CD14-positive monocyte (primary cell): ENCODE results near the gene KNSTRN. TPM values are rescaled to one million over a fixed set of nuclear protein-coding genes. Genes with fewer than 3 reads are reported as not detected.

Experiments
- DNase-seq, 3 donors: peaks; one replicate each; pipeline ENCODE4 v3.0.0-alpha.2; 2011 to 2022
- H2AFZ ChIP-seq: 2 replicates; pipeline ENCODE4 v1.6.0; 2012; ENCODE audit warnings: mild to moderate bottlenecking, low read depth, low read length, inconsistent platforms; ENCODE audit not compliant: insufficient read depth, poor library complexity, severe bottlenecking
- H3K27ac ChIP-seq, 2 donors: 1 replicate in 1 of 2; 2 replicates in 1 of 2; pipeline ENCODE4 v1.5.1; 2012 to 2013; ENCODE audit warnings: low read length in 2 of 2, control low read depth in 1 of 2, inconsistent platforms in 1 of 2, low read depth in 1 of 2, mild to moderate bottlenecking in 1 of 2
- H3K27me3 ChIP-seq, 2 donors: one replicate each; pipeline versions ENCODE4 v1.6.0 to v1.6.1; 2011 to 2013; ENCODE audit warnings: low read length in 2 of 2; ENCODE audit not compliant: control insufficient read depth in 2 of 2, insufficient read depth in 2 of 2
- H3K36me3 ChIP-seq, 2 donors: replicated peaks in 1 of 2; 1 replicate in 1 of 2; 2 replicates in 1 of 2; pipeline versions ENCODE4 v1.5.1 to v1.6.1; 2012 to 2013; ENCODE audit warnings: low read length in 2 of 2, control low read depth in 1 of 2, inconsistent platforms in 1 of 2, mild to moderate bottlenecking in 1 of 2; ENCODE audit not compliant: insufficient read depth in 2 of 2, control insufficient read depth in 1 of 2
- H3K4me1 ChIP-seq, 2 donors: 1 replicate in 1 of 2; 2 replicates in 1 of 2; pipeline versions ENCODE4 v1.5.1 to v1.6.1; 2012 to 2013; ENCODE audit warnings: low read length in 2 of 2, control low read depth in 1 of 2, inconsistent platforms in 1 of 2, mild to moderate bottlenecking in 1 of 2, moderate library complexity in 1 of 2; ENCODE audit not compliant: insufficient read depth in 2 of 2, control insufficient read depth in 1 of 2
- H3K4me2 ChIP-seq: replicated peaks from 2 replicates; pipeline ENCODE3; 2012; ENCODE audit warnings: low read length, moderate library complexity, mild to moderate bottlenecking; ENCODE audit not compliant: poor library complexity, severe bottlenecking; ENCODE audit errors: extremely low read depth
- H3K4me3 ChIP-seq, 3 experiments: fragments of 200-600 bp in 1 of 3; sonication (generic) in 1 of 3; replicated peaks in 1 of 3; 1 replicate in 2 of 3; 2 replicates in 1 of 3; pipeline ENCODE4 v1.5.1; 2011 to 2013; ENCODE audit warnings: low read length in 3 of 3, mild to moderate bottlenecking in 3 of 3, control low read depth in 2 of 3, low read depth in 2 of 3, inconsistent platforms in 1 of 3, moderate library complexity in 1 of 3
- H3K79me2 ChIP-seq: 2 replicates; pipeline ENCODE4 v1.6.0; 2012; ENCODE audit warnings: mild to moderate bottlenecking, control low read depth, inconsistent platforms, low read length, moderate library complexity; ENCODE audit not compliant: insufficient read depth
- H3K9ac ChIP-seq: 2 replicates; pipeline ENCODE4 v1.6.0; 2017; ENCODE audit warnings: low read length, mild to moderate bottlenecking; ENCODE audit not compliant: insufficient read depth, poor library complexity, severe bottlenecking
- H3K9me3 ChIP-seq, 2 donors: replicated peaks in 1 of 2; 1 replicate in 1 of 2; 2 replicates in 1 of 2; pipeline versions ENCODE4 v1.5.1 to v1.6.1; 2012 to 2013; ENCODE audit warnings: low read length in 2 of 2, control low read depth in 1 of 2; ENCODE audit not compliant: control insufficient read depth in 1 of 2, insufficient read depth in 1 of 2
- H4K20me1 ChIP-seq: 2 replicates; pipeline ENCODE4 v1.6.0; 2012; ENCODE audit warnings: mild to moderate bottlenecking, low read length, control low read depth, moderate library complexity; ENCODE audit not compliant: insufficient read depth
- H3K27ac Mint-ChIP-seq, 7 donors: one replicate each; pipeline ENCODE4 v1.8.0; 2020; ENCODE audit warnings: mild to moderate bottlenecking in 7 of 7, mixed read lengths in 7 of 7, moderate library complexity in 6 of 7, inconsistent platforms in 2 of 7
- H3K27me3 Mint-ChIP-seq, 3 donors: one replicate each; pipeline ENCODE4 v1.8.0; 2021 to 2022; ENCODE audit warnings: low read depth in 3 of 3, mild to moderate bottlenecking in 3 of 3, mixed read lengths in 3 of 3, moderate library complexity in 3 of 3, inconsistent platforms in 1 of 3
- H3K36me3 Mint-ChIP-seq, 2 donors: one replicate each; pipeline ENCODE4 v1.8.0; 2020; ENCODE audit warnings: mixed read lengths in 2 of 2, inconsistent platforms in 1 of 2, mild to moderate bottlenecking in 1 of 2
- H3K4me1 Mint-ChIP-seq: one replicate; pipeline ENCODE4 v1.8.0; 2020; ENCODE audit warnings: mild to moderate bottlenecking, mixed read lengths
- H3K4me3 Mint-ChIP-seq, 2 donors: one replicate each; pipeline ENCODE4 v1.8.0; 2020; ENCODE audit warnings: mild to moderate bottlenecking in 2 of 2, mixed read lengths in 2 of 2, moderate library complexity in 1 of 2
- H3K9me3 Mint-ChIP-seq, 7 donors: one replicate each; pipeline ENCODE4 v1.8.0; 2020 to 2022; ENCODE audit warnings: mixed read lengths in 7 of 7, mild to moderate bottlenecking in 6 of 7, moderate library complexity in 6 of 7, inconsistent platforms in 2 of 7
- CTCF ChIP-seq: fragments of 200-600 bp; IDR thresholded peaks from one replicate; pipeline ENCODE4 v1.8.0; 2022; ENCODE audit warnings: antibody characterized with exemption, mild to moderate bottlenecking
- WGBS: methylation state at CpG from one replicate; pipeline ENCODE4 v1.1.5; 2013; ENCODE audit warnings: missing lambda C conversion rate; ENCODE audit not compliant: insufficient coverage; 5-methylcytosine and 5-hydroxymethylcytosine counted together
- intact Hi-C, 2 donors: fragments of 100-400 bp; cut with micrococcal nuclease; formaldehyde crosslinking; loops; one replicate each; pipeline versions ENCODE4 v1.15.0 to v1.15.1; 2023
- polyA plus RNA-seq, 3 donors: library from polyadenylated mRNA; depleted of rRNA in 1 of 3; unstranded in 2 of 3; stranded (reverse) in 1 of 3; fragments of 300-500 nt in 2 of 3; fragments of >200 nt in 1 of 3; fragmentation: Illumina TruSeq in 2 of 3; gene quantifications; 1 replicate in 2 of 3; 2 replicates in 1 of 3; pipeline ENCODE4 v1.2.3, GENCODE V29; 2012 to 2021

The KNSTRN gene
- polyA plus RNA-seq, 3 donors, result 5.4 to 10.0 (median 7.9) TPM

- Histone ChIP-seq H2AFZ (no peak overlapping the region), H3K4me2 (no peak overlapping the region), H3K27ac (no peak overlapping the region), H4K20me1 (no peaks in the 10 kb centered on the region), H3K4me1 (peaks cover 12 to 22% of the 10 kb centered on the region in 2 donors), H3K9ac (no peak overlapping the region), H3K79me2 (no peaks in the 10 kb centered on the region), H3K27me3 (no peaks in the 10 kb centered on the region), H3K36me3 (no peaks in the 10 kb centered on the region), H3K9me3 (no peaks in the 10 kb centered on the region), H3K4me3 (no peak overlapping the region)
- peaks cover 0 to 9% (median 7%) of the 10 kb centered on the region in 3 donors for H3K27me3 Mint-ChIP-seq
- no peak for TF ChIP-seq CTCF
- intact Hi-C loops, result no loop called here
- WGBS, result 85% methylated on average over 5 of the region's 11 CpGs
- peaks cover 0 to 5% (median 0%) of the 10 kb centered on the region in 7 donors for H3K9me3 Mint-ChIP-seq
- H3K4me1 Mint-ChIP-seq, result peaks cover 14% of the 10 kb centered on the region
- no peaks in the 10 kb centered on the region for H3K36me3 Mint-ChIP-seq
- DNase-seq, result no peak
- no peak overlapping the region for H3K27ac Mint-ChIP-seq
- H3K4me3 Mint-ChIP-seq, result no peak overlapping the region
Measured at GRCh38 chr15:40347559-40348473, 34.7 kb upstream of the KNSTRN start.

DNA sequence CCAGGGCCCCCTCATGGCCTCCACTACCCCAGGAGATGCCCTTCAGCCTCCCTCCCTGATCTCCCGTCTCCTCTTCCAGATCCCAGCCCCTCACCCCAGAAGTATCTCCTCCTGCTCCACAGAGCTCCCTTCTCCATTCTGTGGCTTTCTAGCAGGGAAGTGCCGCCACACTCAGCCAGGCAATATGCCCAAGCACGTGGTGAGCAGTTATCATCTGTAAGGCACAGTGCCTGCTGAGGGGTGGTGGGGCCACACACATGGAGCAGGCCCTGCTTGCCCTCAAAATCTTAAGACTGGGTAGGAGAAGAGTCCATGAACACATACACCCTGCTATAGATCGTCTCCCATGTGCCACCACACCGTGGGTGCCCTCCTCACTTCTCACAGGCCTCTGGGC is 34.0 kb upstream of the KNSTRN start:
- no peaks in the 10 kb centered on the region for H3K9me3 ChIP-seq
- H2AFZ ChIP-seq, result no peak overlapping the region
- Mint-ChIP-seq H3K36me3 (no peaks in the 10 kb centered on the region), H3K4me1 (peaks cover 10% of the 10 kb centered on the region), H3K4me3 (no peak overlapping the region), H3K27me3 (peaks cover 0 to 9% (median 5%) of the 10 kb centered on the region in 3 donors), H3K9me3 (peaks cover 0 to 5% (median 0%) of the 10 kb centered on the region in 7 donors), H3K27ac (no peak overlapping the region)
- H4K20me1 ChIP-seq, result no peaks in the 10 kb centered on the region
- 75% methylated on average over 4 of the region's 5 CpGs for WGBS
- no peak overlapping the region for H3K9ac ChIP-seq
- H3K27ac ChIP-seq, result no peak overlapping the region
- H3K36me3 ChIP-seq, result no peaks in the 10 kb centered on the region
- H3K4me1 ChIP-seq, result peaks cover 6 to 16% of the 10 kb centered on the region in 2 donors
- H3K27me3 ChIP-seq, result no peaks in the 10 kb centered on the region
- no peak overlapping the region for H3K4me3 ChIP-seq
- H3K4me2 ChIP-seq, result no peak overlapping the region
- intact Hi-C loops, result no loop called here
- no peaks in the 10 kb centered on the region for H3K79me2 ChIP-seq
- DNase-seq, result no peak
- TF ChIP-seq CTCF, result no peak
